Gastrocnemius medialis (tissue), 4 donors: ENCODE data around the gene HS3ST6.
"Not testable (repeated sequence)": the region's sequence is repeated elsewhere in the genome, so short reads cannot be mapped to it uniquely, and the experiment has no call there.

Experiments used
- CTCF ChIP-seq, 5 experiments: fragments of 450-650 bp in 3 of 5; fragments of 200-600 bp in 2 of 5; sonication (generic) in 2 of 5; IDR thresholded peaks in 4 of 5; conservative IDR thresholded peaks in 1 of 5; 1 replicate in 4 of 5; 2 replicates in 1 of 5; pipeline ENCODE4 v1.5.1; 2016 to 2019; ENCODE audit warnings: antibody characterized with exemption in 5 of 5, mild to moderate bottlenecking in 3 of 5, moderate library complexity in 3 of 5
- POLR2A ChIP-seq, 2 donors: fragments of 450-650 bp; IDR thresholded peaks; one replicate each; pipeline ENCODE4 v1.6.1; 2017; ENCODE audit warnings: antibody characterized with exemption in 2 of 2, mild to moderate bottlenecking in 2 of 2, moderate library complexity in 2 of 2

GRCh38 chr16:1958143-1958491, 39.9 kb upstream of the HS3ST6 start:
- TF ChIP-seq CTCF (IDR thresholded peaks at IDR 0.05 in 4 of 5, conservative IDR thresholded peaks at IDR 0.05 in 1 of 5); POLR2A (IDR thresholded peaks at IDR 0.05): not testable (repeated sequence)
